Measurements from ENCODE around the gene DGCR2.

DGCR2 gene

GRCh38 chr22:19131685-19132015, 9.4 kb upstream of the DGCR2 start:
- DNase-seq (ENCODE audit: low read depth) = no peak
- no peak overlapping the region for H3K4me3 ChIP-seq (ENCODE audit: low read depth, low read length)
- in situ Hi-C loops (cut with HindIII; ENCODE audit: low sequenced_read_pairs) = no loop called here
- no peak for TF ChIP-seq CTCF (IDR thresholded peaks at IDR 0.05; ENCODE audit: low read depth, low read length, missing control alignments)

- TF ChIP-seq CTCF (IDR thresholded peaks at IDR 0.05; ENCODE audit: low read depth, low read length, missing control alignments) = no peak
- in situ Hi-C loops (cut with HindIII; ENCODE audit: low sequenced_read_pairs) = no loop called here
Measured at GRCh38 chr22:19130959-19131684, 8.9 kb upstream of the DGCR2 start, which contains the start of gene TSSK2. TSSK2 (plus strand) TSS chr22:19131308; CDS start chr22:19131400, 92 bp downstream.

GRCh38 chr22:19129871-19130270, 7.7 kb upstream of the DGCR2 start:
- in situ Hi-C loops (cut with HindIII; ENCODE audit: low sequenced_read_pairs) = no loop called here
- no peak for DNase-seq (ENCODE audit: low read depth)
- no peak for TF ChIP-seq CTCF (IDR thresholded peaks at IDR 0.05; ENCODE audit: low read depth, low read length, missing control alignments)
- no peak overlapping the region for H3K4me3 ChIP-seq (ENCODE audit: low read depth, low read length)

More at GRCh38 chr22:19130959-19131684, 8.9 kb upstream of the DGCR2 start, which contains the start of gene TSSK2:
- no peak for DNase-seq (ENCODE audit: low read depth)
- H3K4me3 ChIP-seq (ENCODE audit: low read depth, low read length) = no peak within 1 kb of the TSS

GRCh38 chr22:19128946-19129727, 6.9 kb upstream of the DGCR2 start:
- in situ Hi-C loops (cut with HindIII; ENCODE audit: low sequenced_read_pairs) = no loop called here
- DNase-seq (ENCODE audit: low read depth) = no peak
- no peak overlapping the region for H3K4me3 ChIP-seq (ENCODE audit: low read depth, low read length)
- no peak for TF ChIP-seq CTCF (IDR thresholded peaks at IDR 0.05; ENCODE audit: low read depth, low read length, missing control alignments)

- no peak for TF ChIP-seq CTCF (IDR thresholded peaks at IDR 0.05; ENCODE audit: low read depth, low read length, missing control alignments)
- H3K4me3 ChIP-seq (ENCODE audit: low read depth, low read length) = no peak overlapping the region
- DNase-seq (ENCODE audit: low read depth) = no peak
- in situ Hi-C loops (cut with HindIII; ENCODE audit: low sequenced_read_pairs) = no loop called here
Measured at GRCh38 chr22:19128009-19128401, 5.8 kb upstream of the DGCR2 start.

- in situ Hi-C loops (cut with HindIII; ENCODE audit: low sequenced_read_pairs) = no loop called here
- H3K4me3 ChIP-seq (ENCODE audit: low read depth, low read length) = no peak overlapping the region
- DNase-seq (ENCODE audit: low read depth) = no peak
- no peak for TF ChIP-seq CTCF (IDR thresholded peaks at IDR 0.05; ENCODE audit: low read depth, low read length, missing control alignments)
Measured at GRCh38 chr22:19127329-19128008, 5.3 kb upstream of the DGCR2 start.

Data from astrocyte of the cerebellum (primary cell).